Measurements from ENCODE around the gene PTPRN.
A peak's percentile ranks its signal among the peaks of the same experiment; 100 is the strongest.

Gene PTPRN

GRCh38 chr2:219245148-219245898, 63.9 kb downstream of the PTPRN start, which contains the start of the genes GLB1L and STK16:
Gene GLB1L (minus strand): TSS chr2:219245444. CDS start chr2:219243573, 1,871 bp downstream.
Gene STK16 (plus strand): TSS chr2:219245479. CDS start chr2:219246000, 521 bp downstream.
- peak; percentile 91 for DNase-seq (ENCODE audit: low spot score)

- no peak for DNase-seq (ENCODE audit: low spot score)
Measured at GRCh38 chr2:219244789-219245147, 64.4 kb downstream of the PTPRN start.

- DNase-seq (ENCODE audit: low spot score) = no peak
Measured at GRCh38 chr2:219243291-219243761, 65.9 kb downstream of the PTPRN start.
